Breast epithelium (tissue), 4 donors: ENCODE data around the gene SLC2A8. TPM values are rescaled to one million over a fixed set of nuclear protein-coding genes. Genes with fewer than 3 reads are reported as not detected.
A peak's percentile ranks its signal among the peaks of the same experiment; 100 is the strongest.

Experiments used
- DNase-seq, 2 donors: peaks; one replicate each; pipeline ENCODE4 v3.0.0-alpha.2; 2019; ENCODE audit warnings: low spot score in 2 of 2
- H3K27ac ChIP-seq, 2 donors: fragments of 200-600 bp; sonication (generic) in 1 of 2; one replicate each; pipeline ENCODE4 v1.5.1; 2016 to 2019; ENCODE audit warnings: mild to moderate bottlenecking in 1 of 2
- H3K27me3 ChIP-seq, 2 donors: fragments of 200-600 bp; sonication (generic) in 1 of 2; one replicate each; pipeline versions ENCODE4 v1.5.1 to v1.6.0; 2017 to 2019; ENCODE audit warnings: control low read depth in 1 of 2, mild to moderate bottlenecking in 1 of 2
- H3K36me3 ChIP-seq: fragments of 200-600 bp; one replicate; pipeline ENCODE4 v1.5.1; 2019
- H3K4me1 ChIP-seq, 2 donors: fragments of 200-600 bp; sonication (generic); one replicate each; pipeline ENCODE4 v1.5.1; 2016 to 2019; ENCODE audit warnings: control low read depth in 1 of 2
- H3K4me3 ChIP-seq, 3 donors: fragments of 200-600 bp; sonication (generic); 1 replicate in 2 of 3; 2 replicates in 1 of 3; pipeline ENCODE4 v1.5.1; 2016 to 2019; ENCODE audit warnings: mild to moderate bottlenecking in 3 of 3, moderate library complexity in 2 of 3
- H3K9me3 ChIP-seq, 2 donors: fragments of 200-600 bp; sonication (generic) in 1 of 2; one replicate each; pipeline ENCODE4 v1.5.1; 2016 to 2019; ENCODE audit warnings: control low read depth in 1 of 2
- CTCF ChIP-seq, 3 donors: fragments of 450-650 bp; IDR thresholded peaks; one replicate each; pipeline ENCODE4 v1.5.1; 2016 to 2017; ENCODE audit warnings: antibody characterized with exemption in 3 of 3, mild to moderate bottlenecking in 3 of 3, moderate library complexity in 3 of 3
- POLR2A ChIP-seq: fragments of 450-650 bp; IDR thresholded peaks from one replicate; pipeline ENCODE4 v1.6.1; 2016; ENCODE audit warnings: antibody characterized with exemption, mild to moderate bottlenecking, moderate library complexity
- POLR2AphosphoS5 ChIP-seq, 3 donors: sonication (generic); formaldehyde crosslinking; IDR thresholded peaks; one replicate each; pipeline ENCODE4 v1.6.1; 2017; ENCODE audit warnings: antibody characterized with exemption in 3 of 3
- intact Hi-C: fragments of 100-400 bp; cut with DNase I; formaldehyde crosslinking; loops from one replicate; pipeline ENCODE4 v1.15.1; 2023; ENCODE audit warnings: low total_unique reads
- total RNA-seq, 3 donors: library from RNA; depleted of rRNA; stranded (reverse); fragments of >200 nt; gene quantifications; one replicate each; pipeline ENCODE4 v1.1.0, GENCODE V29; 2016

SLC2A8 gene
- total RNA-seq, 3 donors from 2014 or later: 17.7 to 38.7 (median 20.9) TPM

DNA sequence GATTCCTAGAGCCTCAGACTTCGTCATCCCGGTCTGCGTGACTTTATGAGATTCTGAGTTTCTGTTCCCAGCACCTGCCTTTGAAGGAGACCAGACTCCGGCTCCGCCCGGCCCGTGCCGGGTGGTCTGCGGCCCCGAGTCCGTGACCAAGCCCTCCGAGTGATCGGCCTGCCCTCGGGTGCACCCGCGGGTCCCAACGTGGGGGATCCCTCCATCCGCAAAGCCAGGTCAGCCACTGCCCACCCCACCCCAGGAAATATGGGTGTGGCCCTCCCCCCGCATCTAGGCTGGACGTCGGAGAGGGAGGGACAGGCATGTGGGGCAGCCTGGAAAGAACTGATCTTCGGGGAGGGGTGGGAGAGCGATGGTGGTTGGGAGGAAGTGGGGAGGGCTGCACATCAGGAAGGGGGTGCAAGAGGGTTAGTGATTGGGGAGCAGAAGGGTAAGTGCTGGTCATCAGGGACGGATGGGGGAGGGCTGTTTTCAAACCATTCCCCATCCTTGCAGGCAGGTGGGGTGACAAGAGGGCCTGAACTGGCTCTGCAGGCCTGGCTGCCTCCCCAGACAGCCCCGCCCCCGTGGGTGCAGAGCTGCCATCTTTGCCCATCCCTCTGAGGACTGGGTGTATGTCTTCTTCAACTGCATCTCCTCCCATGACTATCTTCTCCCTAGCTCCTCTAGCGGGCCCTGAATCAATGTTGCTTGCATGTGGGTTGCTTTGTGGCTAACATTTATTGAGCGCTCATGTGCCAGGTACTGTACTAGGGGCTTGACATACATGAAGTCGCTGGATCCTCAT is 55.1 kb downstream of the SLC2A8 start:
- Histone ChIP-seq H3K36me3 (peaks cover 4% of the 10 kb centered on the region), H3K9me3 (no peaks in the 10 kb centered on the region), H3K4me1 (peaks cover 0 to 5% of the 10 kb centered on the region in 2 donors), H3K27me3 (no peaks in the 10 kb centered on the region), H3K27ac (peak overlapping the region; percentile 96 to 97), H3K4me3 (peak overlapping the region; percentile 81 to 90 (median 88))
- peak; percentile 58 to 63 for DNase-seq
- intact Hi-C loops: loop anchor here (10.0 kb wide), 1 partner anchor 57 kb away; the partner anchor contains the start of gene SLC2A8
- TF ChIP-seq POLR2A (no peak), POLR2AphosphoS5 (IDR thresholded peaks at IDR 0.05) (no peak), CTCF (IDR thresholded peaks at IDR 0.05) (no peak)

GRCh38 chr9:127452691-127453090 is 55.7 kb downstream of the SLC2A8 start:
- H3K4me3 ChIP-seq: peak overlapping the region in 2 of 3 donors; percentile 81 to 90
- H3K4me1 ChIP-seq: peaks cover 0 to 5% of the 10 kb centered on the region in 2 donors
- DNase-seq: peak; percentile 44 to 61
- intact Hi-C loops: loop anchor here (10.0 kb wide), 1 partner anchor 58 kb away; the partner anchor contains the start of gene SLC2A8
- H3K27me3 ChIP-seq: no peaks in the 10 kb centered on the region
- peak overlapping the region; percentile 96 to 97 for H3K27ac ChIP-seq
- TF ChIP-seq CTCF (IDR thresholded peaks at IDR 0.05) (no peak), POLR2AphosphoS5 (IDR thresholded peaks at IDR 0.05) (no peak), POLR2A (no peak)
- no peaks in the 10 kb centered on the region for H3K9me3 ChIP-seq
- no peaks in the 10 kb centered on the region for H3K36me3 ChIP-seq

DNA sequence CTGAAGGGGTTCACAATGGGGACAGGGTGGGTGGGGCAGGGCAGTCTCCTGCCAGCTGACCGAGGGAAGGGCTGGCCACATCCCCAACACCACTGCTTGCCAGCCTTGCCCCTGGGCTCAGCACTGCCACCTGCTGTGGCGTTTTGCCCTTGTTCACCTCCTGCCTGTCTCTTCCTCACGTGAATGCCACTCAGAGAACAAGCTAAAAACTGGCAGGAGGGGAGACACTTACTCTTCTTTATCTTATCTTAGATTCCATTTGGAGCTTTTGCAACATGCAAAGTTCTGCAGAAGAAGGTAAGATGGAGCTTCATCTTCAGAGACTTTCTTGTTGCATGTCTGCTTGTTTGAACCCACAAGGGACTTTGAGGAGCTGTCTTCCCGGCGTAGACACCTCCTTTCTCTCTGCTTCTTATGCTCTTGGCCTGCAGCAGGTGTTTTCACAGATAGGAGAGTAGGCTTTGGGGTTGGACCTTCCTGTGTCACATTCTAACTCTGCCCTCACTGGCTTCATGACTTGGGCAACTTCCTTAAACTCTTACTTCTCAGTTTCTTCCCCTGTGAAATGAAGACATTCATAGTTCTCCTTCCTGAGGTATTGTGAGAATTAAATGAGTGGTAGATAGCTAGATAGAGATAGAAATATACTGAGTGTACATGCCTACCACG is 58.5 kb downstream of the SLC2A8 start:
- intact Hi-C loops: loop anchor here (5.0 to 10.0 kb wide), 2 partner anchors 61 to 838 kb away; partner anchors contain the start of gene SLC2A8
- H3K4me1 ChIP-seq: peaks cover 0 to 5% of the 10 kb centered on the region in 2 donors
- H3K36me3 ChIP-seq: no peaks in the 10 kb centered on the region

GRCh38 chr9:127457191-127457878 is 60.4 kb downstream of the SLC2A8 start:
- peaks cover 7% of the 10 kb centered on the region for H3K36me3 ChIP-seq
- H3K9me3 ChIP-seq: no peaks in the 10 kb centered on the region
- TF ChIP-seq CTCF (IDR thresholded peaks at IDR 0.05): no peak
- TF ChIP-seq POLR2AphosphoS5 (IDR thresholded peaks at IDR 0.05): no peak
- no peak for TF ChIP-seq POLR2A
- peaks cover 0 to 5% of the 10 kb centered on the region in 2 donors for H3K4me1 ChIP-seq
- no peak overlapping the region for H3K4me3 ChIP-seq
- no peaks in the 10 kb centered on the region for H3K27me3 ChIP-seq
- DNase-seq: no peak
- no peak overlapping the region for H3K27ac ChIP-seq
- intact Hi-C loops: loop anchor here (5.0 to 10.0 kb wide), 2 partner anchors 63 to 840 kb away; partner anchors contain the start of gene SLC2A8

More for the DNA sequence above, 58.5 kb downstream of the SLC2A8 start:
- no peak for DNase-seq
- no peaks in the 10 kb centered on the region for H3K27me3 ChIP-seq
- H3K27ac ChIP-seq: no peak overlapping the region
- TF ChIP-seq POLR2A (no peak), POLR2AphosphoS5 (IDR thresholded peaks at IDR 0.05) (no peak)
- H3K9me3 ChIP-seq: no peaks in the 10 kb centered on the region
- no peak overlapping the region for H3K4me3 ChIP-seq

Other genes with a start within 250 kb of the SLC2A8 start
- gene GARNL3, start 132.4 kb upstream of the SLC2A8 start, total RNA-seq: 10 to 100 TPM; 13.4 to 44.8 (median 26.2) TPM
- 10 to 100 TPM in 2 of 3 donors, 1 to 10 TPM in 1; 7.7 to 16.7 (median 16.0) TPM for gene ZNF79, start 27.2 kb downstream of the SLC2A8 start, total RNA-seq
- gene RPL12, start 54.2 kb downstream of the SLC2A8 start, total RNA-seq: 1,000 to 10,000 TPM; 2,790 to 3,232 (median 3,032) TPM
- gene LRSAM1, start 54.3 kb downstream of the SLC2A8 start, total RNA-seq: 10 to 100 TPM; 11.7 to 21.3 (median 17.9) TPM
- gene STXBP1, start 215.1 kb downstream of the SLC2A8 start, total RNA-seq: 10 to 100 TPM; 19.0 to 45.9 (median 43.2) TPM